ENCODE data around the gene ATRX. TPM values are rescaled to one million over a fixed set of nuclear protein-coding genes. Genes with fewer than 3 reads are reported as not detected.

ATRX gene
- total RNA-seq, 1 experiment from 2014 or later, result 64.0 TPM

DNA sequence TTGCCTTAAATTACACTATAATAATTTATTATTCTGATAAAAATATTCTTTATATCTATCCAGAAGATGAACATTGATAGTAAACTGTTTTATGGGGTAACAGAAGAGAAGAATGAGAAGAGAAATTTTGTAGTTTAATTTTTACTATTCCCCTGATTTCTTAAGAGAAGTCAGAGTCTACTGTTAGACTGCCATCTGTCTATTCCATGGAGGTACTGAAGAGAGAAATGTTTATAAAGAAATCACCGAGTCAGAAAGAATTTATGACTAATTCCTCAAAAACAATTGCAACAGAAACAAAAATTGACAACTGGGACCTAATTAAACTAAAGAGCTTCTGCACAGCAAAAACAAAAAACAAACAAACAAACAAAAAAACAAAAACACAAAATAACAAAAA, 188.9 kb downstream of the ATRX start:
- Histone ChIP-seq H3K9me2 (replicated peaks; ENCODE audit: low read length) (no peaks in the 10 kb centered on the region), H3K4me2 (ENCODE audit: low read length) (no peak overlapping the region), H3K4me1 (ENCODE audit: insufficient read depth, low read length) (peaks cover 4% of the 10 kb centered on the region; the same call in 1 of the 2 replicates), H3K36me3 (ENCODE audit: low read depth, low read length) (no peaks in the 10 kb centered on the region), H2AFZ (ENCODE audit: low read length) (no peak overlapping the region), H4K20me1 (ENCODE audit: low read length) (no peaks in the 10 kb centered on the region), H3F3A (ENCODE audit: low read length, unreplicated experiment) (no peaks in the 10 kb centered on the region), H3K4me3 (ENCODE audit: low read length) (no peak overlapping the region), H3K27me3 (ENCODE audit: low read length) (no peaks in the 10 kb centered on the region), H3K27ac (ENCODE audit: low read length) (no peak overlapping the region), H3K9ac (ENCODE audit: low read length) (no peak overlapping the region), H3K79me2 (ENCODE audit: low read length) (no peaks in the 10 kb centered on the region), H3K9me3 (ENCODE audit: low read length) (no peaks in the 10 kb centered on the region)
- no TSS peak for BruUV-seq (replicated peaks)
- DNase-seq (peak; percentile 43), ATAC-seq (no peak)
- TF ChIP-seq EZH2phosphoT487 (IDR thresholded peaks at IDR 0.05; ENCODE audit: borderline replicate concordance, low read length), result no peak
- no peak for TF ChIP-seq EZH2 (IDR thresholded peaks at IDR 0.05; ENCODE audit: low read length, unreplicated experiment)
- TF ChIP-seq, protein P1, sequence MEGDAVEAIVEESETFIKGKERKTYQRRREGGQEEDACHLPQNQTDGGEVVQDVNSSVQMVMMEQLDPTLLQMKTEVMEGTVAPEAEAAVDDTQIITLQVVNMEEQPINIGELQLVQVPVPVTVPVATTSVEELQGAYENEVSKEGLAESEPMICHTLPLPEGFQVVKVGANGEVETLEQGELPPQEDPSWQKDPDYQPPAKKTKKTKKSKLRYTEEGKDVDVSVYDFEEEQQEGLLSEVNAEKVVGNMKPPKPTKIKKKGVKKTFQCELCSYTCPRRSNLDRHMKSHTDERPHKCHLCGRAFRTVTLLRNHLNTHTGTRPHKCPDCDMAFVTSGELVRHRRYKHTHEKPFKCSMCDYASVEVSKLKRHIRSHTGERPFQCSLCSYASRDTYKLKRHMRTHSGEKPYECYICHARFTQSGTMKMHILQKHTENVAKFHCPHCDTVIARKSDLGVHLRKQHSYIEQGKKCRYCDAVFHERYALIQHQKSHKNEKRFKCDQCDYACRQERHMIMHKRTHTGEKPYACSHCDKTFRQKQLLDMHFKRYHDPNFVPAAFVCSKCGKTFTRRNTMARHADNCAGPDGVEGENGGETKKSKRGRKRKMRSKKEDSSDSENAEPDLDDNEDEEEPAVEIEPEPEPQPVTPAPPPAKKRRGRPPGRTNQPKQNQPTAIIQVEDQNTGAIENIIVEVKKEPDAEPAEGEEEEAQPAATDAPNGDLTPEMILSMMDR (conservative IDR thresholded peaks at IDR 0.05; ENCODE audit: low read depth, low read length), result peak; percentile 58
- ChIA-PET POLR2A (ENCODE audit: unreplicated experiment) (no interaction called here), CTCF (interaction anchor here (0.6 kb wide), 1 partner anchor 167 kb away, joined by 3 read pairs; no protein-coding TSS in a partner anchor)
- intact Hi-C loops (cut with micrococcal nuclease), result loop anchor here (5.0 kb wide), 1 partner anchor 170 kb away; no protein-coding TSS in a partner anchor

DNA sequence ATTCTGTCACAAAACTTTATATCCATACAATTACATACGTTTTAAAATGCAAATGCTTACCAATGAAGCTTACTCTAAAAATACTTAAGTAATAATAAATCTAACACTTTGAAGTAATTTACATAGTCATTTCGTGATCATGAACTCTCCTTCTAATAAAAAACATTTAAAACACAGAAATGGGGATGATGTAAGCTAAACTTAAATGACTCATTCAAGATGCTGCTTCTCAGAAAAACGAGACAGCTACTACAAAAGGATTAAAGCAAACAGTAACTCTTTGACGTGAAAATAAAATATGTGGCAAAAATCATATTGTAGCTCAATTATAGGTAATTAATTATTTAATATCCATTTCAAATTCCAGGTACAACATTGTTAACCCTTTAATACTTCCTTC, 190.2 kb downstream of the ATRX start:
- Histone ChIP-seq H3K4me3 (ENCODE audit: low read length) (no peak overlapping the region), H3K9me2 (replicated peaks; ENCODE audit: low read length) (no peaks in the 10 kb centered on the region), H3K9me3 (ENCODE audit: low read length) (no peaks in the 10 kb centered on the region), H3K27ac (ENCODE audit: low read length) (no peak overlapping the region), H3K27me3 (ENCODE audit: low read length) (no peaks in the 10 kb centered on the region), H3K4me2 (ENCODE audit: low read length) (no peak overlapping the region), H3K79me2 (ENCODE audit: low read length) (no peaks in the 10 kb centered on the region), H3K9ac (ENCODE audit: low read length) (no peak overlapping the region), H4K20me1 (ENCODE audit: low read length) (no peaks in the 10 kb centered on the region), H3K4me1 (ENCODE audit: insufficient read depth, low read length) (peaks cover 4% of the 10 kb centered on the region; the same call in 1 of the 2 replicates), H3K36me3 (ENCODE audit: low read depth, low read length) (no peaks in the 10 kb centered on the region), H3F3A (ENCODE audit: low read length, unreplicated experiment) (no peaks in the 10 kb centered on the region), H2AFZ (ENCODE audit: low read length) (no peak overlapping the region)
- DNase-seq (no peak), ATAC-seq (no peak)
- CTCF ChIA-PET, result no interaction called here
- BruUV-seq (replicated peaks), result no TSS peak
- intact Hi-C loops (cut with micrococcal nuclease), result loop anchor here (5.0 kb wide), 1 partner anchor 169 kb away; no protein-coding TSS in a partner anchor
- TF ChIP-seq EZH2 (IDR thresholded peaks at IDR 0.05; ENCODE audit: low read length, unreplicated experiment) (no peak), EZH2phosphoT487 (IDR thresholded peaks at IDR 0.05; ENCODE audit: borderline replicate concordance, low read length) (no peak)
- TF ChIP-seq, protein P1 (conservative IDR thresholded peaks at IDR 0.05; ENCODE audit: low read depth, low read length), result no peak
- POLR2A ChIA-PET (ENCODE audit: unreplicated experiment), result no interaction called here

GRCh38 chrX:77572322-77572721, 213.7 kb downstream of the ATRX start:
- Histone ChIP-seq H3K27ac (ENCODE audit: low read length) (no peak overlapping the region), H3K4me2 (ENCODE audit: low read length) (no peak overlapping the region), H2AFZ (ENCODE audit: low read length) (no peak overlapping the region), H4K20me1 (ENCODE audit: low read length) (no peaks in the 10 kb centered on the region), H3K9ac (ENCODE audit: low read length) (no peak overlapping the region), H3K79me2 (ENCODE audit: low read length) (no peaks in the 10 kb centered on the region), H3K4me1 (ENCODE audit: insufficient read depth, low read length) (no peaks in the 10 kb centered on the region), H3K4me3 (ENCODE audit: low read length) (no peak overlapping the region), H3K27me3 (ENCODE audit: low read length) (no peaks in the 10 kb centered on the region), H3F3A (ENCODE audit: low read length, unreplicated experiment) (no peaks in the 10 kb centered on the region), H3K9me3 (ENCODE audit: low read length) (no peaks in the 10 kb centered on the region), H3K9me2 (replicated peaks; ENCODE audit: low read length) (no peaks in the 10 kb centered on the region), H3K36me3 (ENCODE audit: low read depth, low read length) (peaks cover 9% of the 10 kb centered on the region)
- CTCF ChIA-PET, result no interaction called here
- TF ChIP-seq, protein P1 (conservative IDR thresholded peaks at IDR 0.05; ENCODE audit: low read depth, low read length), result no peak
- TF ChIP-seq EZH2phosphoT487 (IDR thresholded peaks at IDR 0.05; ENCODE audit: borderline replicate concordance, low read length) (no peak), EZH2 (IDR thresholded peaks at IDR 0.05; ENCODE audit: low read length, unreplicated experiment) (no peak)
- BruUV-seq (replicated peaks), result no TSS peak
- peak; percentile 60 for DNase-seq
- POLR2A ChIA-PET (ENCODE audit: unreplicated experiment), result no interaction called here
- peak; percentile 59 for ATAC-seq
- intact Hi-C loops (cut with micrococcal nuclease), result no loop called here

All from PC-3 (cell line).